NCI-H82 (cell line): Measurements from ENCODE around the gene OSMR.

ENCODE experiments used
- DNase-seq: peaks from one replicate; lab custom pipeline; 2025; lab: John Stamatoyannopoulos, UW

Gene OSMR

DNA sequence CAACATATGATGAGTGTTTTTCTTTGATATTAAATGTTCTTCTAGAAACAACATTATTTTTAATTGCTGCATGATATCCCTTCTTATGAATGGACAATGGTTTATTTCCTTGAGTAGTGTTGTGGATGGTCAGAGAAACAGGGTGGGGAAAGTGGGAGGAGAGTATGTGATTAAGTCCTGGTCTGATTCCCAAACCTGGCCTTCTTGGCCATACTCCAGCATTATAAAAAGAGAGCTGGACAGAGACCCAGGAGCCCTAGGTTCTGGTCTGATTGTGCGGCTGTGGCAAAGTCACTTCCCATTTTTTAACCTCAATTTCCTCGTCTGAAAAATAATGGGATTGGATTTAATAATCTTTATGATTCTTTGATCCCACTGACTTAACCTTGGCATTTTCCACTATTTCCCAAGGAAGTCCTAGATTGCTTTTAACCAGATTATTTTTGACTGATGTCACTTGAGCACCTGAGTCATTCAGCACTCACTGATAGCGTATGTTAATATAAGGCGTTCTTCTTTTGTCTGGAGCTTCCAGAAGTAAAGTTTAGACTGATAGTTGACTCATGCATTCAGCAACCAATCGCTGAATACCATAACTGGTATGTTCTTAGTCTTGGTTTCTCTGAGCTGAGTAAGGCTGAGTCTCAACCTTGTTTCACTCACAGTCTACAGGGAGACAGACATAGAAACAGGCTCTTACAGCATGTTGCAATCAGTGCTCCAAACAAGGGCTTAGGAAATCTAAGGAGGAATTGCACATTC is 26.2 kb downstream of the OSMR start:
- no peak for DNase-seq

DNA sequence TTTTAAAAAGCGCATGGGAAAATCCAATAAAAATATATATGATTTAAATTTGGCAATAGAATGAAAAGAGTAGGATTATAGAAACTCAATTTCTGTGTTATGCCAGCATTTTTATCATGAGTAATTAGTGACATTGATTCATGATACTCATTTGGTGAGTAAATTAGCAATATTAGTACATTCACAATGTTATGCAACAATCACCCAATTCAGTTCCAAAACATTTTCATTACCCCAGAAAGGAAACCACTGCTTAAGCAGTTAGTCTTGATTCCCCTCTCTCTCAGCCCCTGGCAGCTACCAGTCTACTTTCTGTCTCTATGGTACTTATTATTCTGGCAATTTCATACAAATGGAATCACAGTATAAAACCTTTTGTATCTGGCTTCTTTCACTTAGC is 27.0 kb downstream of the OSMR start:
- DNase-seq = no peak

GRCh38 chr5:38874948-38875456 is 29.2 kb downstream of the OSMR start:
- DNase-seq = no peak

GRCh38 chr5:38878391-38879077 is 32.7 kb downstream of the OSMR start:
- DNase-seq = no peak

GRCh38 chr5:38879078-38879460 is 33.3 kb downstream of the OSMR start:
- no peak for DNase-seq

GRCh38 chr5:38883842-38884241 is 38.0 kb downstream of the OSMR start:
- DNase-seq = no peak

GRCh38 chr5:38885208-38885607 is 39.4 kb downstream of the OSMR start:
- no peak for DNase-seq

DNA sequence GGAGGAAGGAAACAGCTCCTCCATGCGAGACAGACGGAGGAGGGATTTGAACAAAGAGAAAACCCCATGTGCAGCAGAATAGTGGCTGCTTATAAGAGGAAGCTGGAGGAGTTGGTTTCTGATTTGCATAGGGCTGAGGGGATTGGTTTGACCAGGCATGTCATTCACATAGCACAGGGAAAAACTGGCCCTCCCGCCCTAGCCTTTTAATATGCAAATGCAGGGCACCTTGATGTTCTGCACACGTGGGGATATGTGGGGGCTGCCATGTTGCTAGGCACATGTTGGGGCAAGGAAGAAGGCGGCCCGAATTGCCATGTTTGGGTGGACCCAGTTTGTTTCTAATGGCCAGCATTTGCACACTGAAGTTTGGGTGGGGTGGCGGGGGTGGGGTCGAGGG is 42.2 kb downstream of the OSMR start:
- peak; percentile 30 for DNase-seq

DNA sequence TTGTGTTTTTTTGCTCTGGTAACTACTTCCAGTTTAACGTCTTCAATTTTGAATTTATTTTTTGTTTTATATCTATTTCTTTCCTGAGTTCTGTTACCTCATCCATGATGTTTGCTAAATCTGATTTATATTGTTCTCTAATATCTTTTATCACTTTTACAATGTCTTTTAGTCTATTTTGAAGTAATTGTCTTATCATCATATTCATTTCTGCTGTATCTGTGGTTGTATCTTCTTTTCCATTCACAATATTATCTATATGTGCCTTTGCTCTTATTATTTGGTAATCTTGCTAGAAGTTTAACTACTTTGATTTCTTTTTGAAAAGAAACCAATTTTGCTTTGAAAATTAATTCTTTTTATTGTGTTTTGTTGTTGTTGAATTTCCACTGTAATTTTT is 43.6 kb downstream of the OSMR start:
- DNase-seq = no peak

DNA sequence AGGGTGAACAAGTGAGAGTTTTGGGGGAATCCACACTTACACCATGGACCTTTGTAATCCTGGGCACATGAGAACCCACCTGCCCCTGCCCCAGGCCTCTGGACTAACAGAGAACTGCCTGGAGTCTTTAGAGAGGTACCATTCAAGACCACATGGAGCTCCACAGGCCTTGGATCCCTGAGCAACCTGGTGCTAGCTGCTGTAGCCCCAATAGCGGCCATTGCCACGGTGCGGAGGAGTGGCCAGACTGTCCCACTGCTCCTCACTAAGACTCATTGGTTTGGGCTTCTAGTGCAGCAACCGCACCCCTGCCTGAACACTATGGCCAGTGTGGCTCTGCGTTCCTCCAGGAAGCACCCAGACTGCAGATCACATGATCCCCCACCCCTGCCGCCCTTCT is 45.8 kb downstream of the OSMR start:
- no peak for DNase-seq

- DNase-seq = no peak
These were observed 46.6 kb downstream of the OSMR start for GRCh38 chr5:38892363-38892762.

DNA sequence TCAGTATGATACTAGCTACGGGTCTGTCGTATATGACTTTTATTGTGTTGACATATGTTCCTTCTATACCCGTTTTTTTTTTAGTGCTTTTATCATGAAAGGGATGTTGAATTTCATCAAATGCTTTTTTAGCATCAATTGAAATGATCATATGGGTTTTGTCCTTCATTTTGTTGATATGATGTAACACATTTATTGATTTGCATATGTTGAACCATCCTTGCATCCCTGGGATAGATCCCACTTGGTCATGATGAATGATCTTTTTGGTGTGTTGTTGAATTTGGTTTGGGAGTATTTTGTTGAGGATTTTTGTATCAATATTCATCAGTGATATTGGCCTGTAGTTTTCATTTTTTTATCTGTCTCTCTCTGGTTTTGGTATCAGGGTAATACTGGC is 50.9 kb downstream of the OSMR start:
- no peak for DNase-seq

- no peak for DNase-seq
These were observed 54.1 kb downstream of the OSMR start for GRCh38 chr5:38899936-38900335.

GRCh38 chr5:38905516-38905915 is 59.7 kb downstream of the OSMR start:
- no peak for DNase-seq

GRCh38 chr5:38906503-38906902 is 60.7 kb downstream of the OSMR start:
- DNase-seq = no peak

- DNase-seq = no peak
These were observed 66.1 kb downstream of the OSMR start for GRCh38 chr5:38911933-38912332.

DNA sequence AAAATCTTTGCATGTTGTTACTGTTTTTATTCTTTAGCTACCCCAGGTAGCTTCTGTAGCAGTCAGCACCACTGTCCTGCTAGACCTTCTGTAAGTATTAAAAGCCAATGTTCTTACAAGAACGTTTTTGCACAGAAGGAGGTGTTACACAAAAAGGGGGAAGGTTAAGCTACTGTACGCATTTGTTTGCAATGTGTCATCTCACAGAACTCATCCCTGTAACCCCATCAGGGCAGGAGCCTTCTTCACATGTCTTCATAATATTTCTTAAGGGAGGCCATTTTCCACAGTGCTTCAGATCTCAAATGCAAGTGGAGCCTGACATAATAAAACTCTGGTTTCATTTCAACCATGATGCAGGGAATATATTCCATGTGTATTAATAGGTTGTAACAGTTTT is 67.9 kb downstream of the OSMR start:
- DNase-seq = no peak

- DNase-seq = no peak
These were observed 71.0 kb downstream of the OSMR start for GRCh38 chr5:38916802-38917201.

DNA sequence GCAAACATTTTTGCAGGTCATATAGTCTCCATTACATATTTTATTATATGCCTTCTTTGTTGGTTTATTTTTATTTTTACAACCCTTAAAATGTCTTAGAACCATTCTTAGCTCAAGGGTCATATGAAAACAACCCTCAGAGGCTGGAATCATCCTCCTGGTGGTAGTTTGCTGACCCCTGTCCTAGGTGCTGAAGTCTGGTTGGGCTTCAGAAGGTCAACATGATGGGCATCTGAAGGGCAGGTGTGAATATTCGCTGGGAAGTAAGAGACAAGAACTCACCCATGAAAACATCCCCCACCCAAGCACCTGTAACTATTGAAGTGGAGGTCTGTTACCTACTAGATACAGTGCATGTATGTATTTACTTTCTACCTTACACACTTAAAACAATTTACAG is 75.4 kb downstream of the OSMR start:
- no peak for DNase-seq

- peak; percentile 66 for DNase-seq
These were observed 76.4 kb downstream of the OSMR start for GRCh38 chr5:38922199-38922598.

GRCh38 chr5:38923661-38924451 is 78.0 kb downstream of the OSMR start:
- DNase-seq = no peak

DNA sequence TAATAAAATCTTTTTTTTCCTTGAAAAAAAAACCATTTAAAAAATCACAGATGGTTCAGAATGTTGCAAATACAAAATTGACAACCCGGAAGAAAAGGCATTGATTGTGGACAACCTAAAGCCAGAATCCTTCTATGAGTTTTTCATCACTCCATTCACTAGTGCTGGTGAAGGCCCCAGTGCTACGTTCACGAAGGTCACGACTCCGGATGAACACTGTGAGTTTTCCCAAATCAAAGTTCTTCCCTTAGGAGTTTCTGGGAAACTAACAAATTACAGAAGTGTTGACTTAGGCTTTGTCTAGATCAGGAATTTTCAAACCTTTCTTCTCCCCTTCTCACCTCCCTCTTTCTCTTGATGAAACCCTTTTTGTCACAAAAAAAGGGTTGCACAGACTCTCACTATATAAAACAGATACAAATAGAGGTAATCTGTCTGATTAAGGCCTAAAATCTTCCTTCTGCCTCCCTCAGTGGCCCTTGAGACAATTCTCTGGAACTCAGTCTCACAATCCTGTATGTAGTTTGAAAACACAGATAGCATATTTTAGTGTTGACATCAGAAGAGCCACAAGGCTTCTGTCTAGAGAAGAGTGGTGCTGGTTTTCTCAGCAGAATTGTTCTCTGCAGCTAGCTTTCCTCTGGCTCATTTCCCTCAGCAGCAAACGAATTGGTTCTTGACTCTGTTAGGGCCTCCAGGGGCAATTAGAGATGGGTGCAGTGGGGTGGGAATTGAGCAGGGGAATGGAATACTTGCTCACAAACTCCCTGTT is 79.5 kb downstream of the OSMR start:
- no peak for DNase-seq
